GM12801 (cell line): ENCODE results near the gene ARFGEF3.

ENCODE experiments used
- TF ChIP-seq, protein P1 (sequence below): IDR thresholded peaks from one replicate; pipeline ENCODE4 v1.5.1; 2011; ENCODE audit warnings: control low read depth; ENCODE audit not compliant: insufficient read length; ENCODE audit errors: extremely low read depth

Gene ARFGEF3, protein sequence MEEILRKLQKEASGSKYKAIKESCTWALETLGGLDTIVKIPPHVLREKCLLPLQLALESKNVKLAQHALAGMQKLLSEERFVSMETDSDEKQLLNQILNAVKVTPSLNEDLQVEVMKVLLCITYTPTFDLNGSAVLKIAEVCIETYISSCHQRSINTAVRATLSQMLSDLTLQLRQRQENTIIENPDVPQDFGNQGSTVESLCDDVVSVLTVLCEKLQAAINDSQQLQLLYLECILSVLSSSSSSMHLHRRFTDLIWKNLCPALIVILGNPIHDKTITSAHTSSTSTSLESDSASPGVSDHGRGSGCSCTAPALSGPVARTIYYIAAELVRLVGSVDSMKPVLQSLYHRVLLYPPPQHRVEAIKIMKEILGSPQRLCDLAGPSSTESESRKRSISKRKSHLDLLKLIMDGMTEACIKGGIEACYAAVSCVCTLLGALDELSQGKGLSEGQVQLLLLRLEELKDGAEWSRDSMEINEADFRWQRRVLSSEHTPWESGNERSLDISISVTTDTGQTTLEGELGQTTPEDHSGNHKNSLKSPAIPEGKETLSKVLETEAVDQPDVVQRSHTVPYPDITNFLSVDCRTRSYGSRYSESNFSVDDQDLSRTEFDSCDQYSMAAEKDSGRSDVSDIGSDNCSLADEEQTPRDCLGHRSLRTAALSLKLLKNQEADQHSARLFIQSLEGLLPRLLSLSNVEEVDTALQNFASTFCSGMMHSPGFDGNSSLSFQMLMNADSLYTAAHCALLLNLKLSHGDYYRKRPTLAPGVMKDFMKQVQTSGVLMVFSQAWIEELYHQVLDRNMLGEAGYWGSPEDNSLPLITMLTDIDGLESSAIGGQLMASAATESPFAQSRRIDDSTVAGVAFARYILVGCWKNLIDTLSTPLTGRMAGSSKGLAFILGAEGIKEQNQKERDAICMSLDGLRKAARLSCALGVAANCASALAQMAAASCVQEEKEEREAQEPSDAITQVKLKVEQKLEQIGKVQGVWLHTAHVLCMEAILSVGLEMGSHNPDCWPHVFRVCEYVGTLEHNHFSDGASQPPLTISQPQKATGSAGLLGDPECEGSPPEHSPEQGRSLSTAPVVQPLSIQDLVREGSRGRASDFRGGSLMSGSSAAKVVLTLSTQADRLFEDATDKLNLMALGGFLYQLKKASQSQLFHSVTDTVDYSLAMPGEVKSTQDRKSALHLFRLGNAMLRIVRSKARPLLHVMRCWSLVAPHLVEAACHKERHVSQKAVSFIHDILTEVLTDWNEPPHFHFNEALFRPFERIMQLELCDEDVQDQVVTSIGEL (N-terminal part only)

DNA sequence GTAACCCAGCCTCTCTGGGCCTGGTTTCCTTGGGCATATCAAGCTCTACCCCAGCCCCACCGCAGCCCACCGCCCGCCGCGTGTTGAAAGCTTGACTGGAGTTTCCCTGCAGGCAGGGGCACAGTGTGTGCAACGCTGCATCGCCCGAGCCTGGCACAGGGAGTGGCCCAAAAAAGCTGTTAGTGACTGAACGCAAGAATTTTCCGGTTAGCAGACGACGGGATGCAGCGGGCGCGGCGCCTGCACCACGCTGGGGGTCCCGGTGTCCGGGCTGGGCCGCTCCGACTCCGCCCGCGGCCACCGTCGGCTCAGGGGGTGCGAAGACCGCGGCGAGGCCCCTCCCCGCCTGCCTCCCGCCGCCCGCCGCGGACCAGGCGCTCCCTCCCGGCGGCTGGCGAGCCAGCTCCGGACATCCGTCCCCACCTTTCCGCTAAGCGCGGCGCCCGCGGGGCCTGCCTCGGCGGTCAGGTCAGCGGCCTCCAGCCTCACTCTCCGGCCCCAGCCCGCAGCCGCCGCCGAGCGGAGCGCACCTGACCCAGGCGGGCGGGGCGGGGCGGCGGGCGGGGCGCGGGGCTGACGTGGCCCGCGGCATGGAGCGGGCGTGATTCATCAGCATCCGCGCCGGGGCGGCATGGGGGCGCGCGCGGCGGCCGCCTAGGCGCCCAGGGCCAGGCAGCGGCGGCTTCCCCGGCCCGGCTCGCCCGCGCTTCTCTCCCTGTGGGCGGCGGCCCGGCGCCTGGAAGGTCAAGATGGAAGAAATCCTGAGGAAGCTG is at the start of gene ARFGEF3:
Gene ARFGEF3 (plus strand): TSS at position 602 of the 773 bp plus-strand sequence. CDS start 148 bp downstream, at position 750.
- TF ChIP-seq, protein P1, sequence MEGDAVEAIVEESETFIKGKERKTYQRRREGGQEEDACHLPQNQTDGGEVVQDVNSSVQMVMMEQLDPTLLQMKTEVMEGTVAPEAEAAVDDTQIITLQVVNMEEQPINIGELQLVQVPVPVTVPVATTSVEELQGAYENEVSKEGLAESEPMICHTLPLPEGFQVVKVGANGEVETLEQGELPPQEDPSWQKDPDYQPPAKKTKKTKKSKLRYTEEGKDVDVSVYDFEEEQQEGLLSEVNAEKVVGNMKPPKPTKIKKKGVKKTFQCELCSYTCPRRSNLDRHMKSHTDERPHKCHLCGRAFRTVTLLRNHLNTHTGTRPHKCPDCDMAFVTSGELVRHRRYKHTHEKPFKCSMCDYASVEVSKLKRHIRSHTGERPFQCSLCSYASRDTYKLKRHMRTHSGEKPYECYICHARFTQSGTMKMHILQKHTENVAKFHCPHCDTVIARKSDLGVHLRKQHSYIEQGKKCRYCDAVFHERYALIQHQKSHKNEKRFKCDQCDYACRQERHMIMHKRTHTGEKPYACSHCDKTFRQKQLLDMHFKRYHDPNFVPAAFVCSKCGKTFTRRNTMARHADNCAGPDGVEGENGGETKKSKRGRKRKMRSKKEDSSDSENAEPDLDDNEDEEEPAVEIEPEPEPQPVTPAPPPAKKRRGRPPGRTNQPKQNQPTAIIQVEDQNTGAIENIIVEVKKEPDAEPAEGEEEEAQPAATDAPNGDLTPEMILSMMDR = no peak

- TF ChIP-seq, protein P1 = no peak
These were observed 48.0 kb upstream of the ARFGEF3 start for GRCh38 chr6:138113588-138114210.

- TF ChIP-seq, protein P1 = no peak
These were observed 46.5 kb upstream of the ARFGEF3 start for GRCh38 chr6:138115201-138115600.

- TF ChIP-seq, protein P1 = no peak
These were observed 45.7 kb upstream of the ARFGEF3 start for GRCh38 chr6:138115877-138116660.

DNA sequence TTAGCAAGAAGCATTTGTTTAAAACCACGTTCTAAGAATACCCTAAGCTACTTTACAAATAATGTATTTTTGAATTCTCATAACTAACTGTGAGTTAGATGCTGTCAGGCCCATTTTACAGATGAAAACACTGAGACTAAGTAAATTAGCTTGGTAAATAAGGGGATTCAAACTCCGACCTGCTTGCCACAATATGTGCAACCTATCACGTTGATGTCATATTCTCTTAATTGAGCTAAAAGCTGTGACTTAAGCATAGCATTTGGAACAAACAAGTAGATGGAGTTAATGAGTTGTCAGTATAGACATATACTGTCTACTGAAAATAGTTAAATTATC is 45.1 kb upstream of the ARFGEF3 start:
- TF ChIP-seq, protein P1 = no peak

DNA sequence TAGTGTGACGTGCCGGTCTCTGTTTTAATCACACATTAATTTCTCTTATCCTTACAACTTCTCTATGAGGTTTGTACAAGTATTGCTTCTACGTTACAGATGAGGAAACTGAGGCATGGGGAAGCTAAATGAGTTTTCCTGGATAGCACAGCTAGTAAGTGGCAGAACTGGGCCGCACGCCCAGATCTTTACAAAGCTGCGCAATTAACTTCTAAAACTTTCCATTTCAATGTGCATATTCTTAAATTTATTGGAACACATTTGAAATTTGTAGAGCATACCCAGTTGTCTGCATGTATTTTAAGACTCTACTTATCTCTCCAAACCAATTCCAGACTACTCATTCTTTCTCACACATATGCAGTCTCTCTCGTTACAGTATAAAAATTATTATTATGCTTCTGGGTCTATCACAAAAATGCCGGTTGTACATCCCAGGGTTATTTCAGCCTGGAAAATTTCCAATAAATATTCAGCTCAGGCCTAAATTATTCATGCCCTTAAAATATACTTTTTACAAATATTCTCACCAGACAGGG is 44.3 kb upstream of the ARFGEF3 start:
- TF ChIP-seq, protein P1 = no peak
